Measurements from ENCODE around the gene NMD3.

- no peak for TF ChIP-seq POLR2A (IDR thresholded peaks at IDR 0.05; ENCODE audit: low read length)
- TF ChIP-seq GATA1 (IDR thresholded peaks at IDR 0.05; ENCODE audit: low read depth, low read length), result no peak
Observed at GRCh38 chr3:161271646-161272045, 50.5 kb downstream of the NMD3 start.
